ENCODE results near the gene PRR4. TPM values are rescaled to one million over a fixed set of nuclear protein-coding genes. Genes with fewer than 3 reads are reported as not detected.

PRR4 gene
- total and polyA plus RNA-seq, 9 of the 15 experiments (the other 6 are each of a cell fraction or from before 2014, with no cell fraction given) = 0.45 to 5.0 (median 1.8) TPM

DNA sequence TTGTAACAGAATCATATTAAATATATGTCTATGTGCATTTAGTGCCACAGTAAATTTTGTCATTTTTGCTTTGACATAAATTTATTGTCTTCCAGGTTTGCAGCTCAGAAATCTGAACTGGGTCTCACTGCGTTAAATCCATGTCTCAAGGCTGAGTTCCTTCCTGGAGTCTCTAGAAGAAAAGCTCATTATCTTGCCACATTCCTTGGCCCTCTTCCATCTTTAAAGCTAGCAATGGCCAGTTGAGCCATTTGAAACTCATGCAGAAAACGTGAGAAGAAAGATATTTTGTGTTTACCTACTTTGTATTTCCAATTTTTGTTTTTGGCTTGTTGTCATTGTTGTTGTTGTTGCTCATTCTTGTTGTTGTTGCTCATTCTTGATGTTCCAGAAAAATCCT is 24.1 kb upstream of the PRR4 start:
- no peaks in the 10 kb centered on the region for H3K9me1 ChIP-seq (ENCODE audit: control insufficient read depth, insufficient read depth, low read length)
- H3K27me3 ChIP-seq (ENCODE audit: control insufficient read depth in 2 of 2, insufficient read depth in 2 of 2, low read length in 2 of 2) = no peaks in the 10 kb centered on the region
- no peak overlapping the region for H3K9ac ChIP-seq (ENCODE audit: insufficient read depth in 1 of 2, low read depth in 2 of 2, low read length in 2 of 2)
- no peak overlapping the region for H3K4me2 ChIP-seq (ENCODE audit: insufficient read depth, low read length)
- no peak for DNase-seq (ENCODE audit: extremely low read depth in 1 of 4, low spot score in 3 of 4)
- FAIRE-seq = no peak
- no TSS peak for BruUV-seq (replicated peaks)
- no peaks in the 10 kb centered on the region for H3K36me3 ChIP-seq (ENCODE audit: control insufficient read depth, insufficient read depth, low read length)
- no peak overlapping the region for H3K4me3 ChIP-seq
- CTCF ChIA-PET (ENCODE audit: low intra/inter-chr PET ratio) = no interaction called here
- no peaks in the 10 kb centered on the region for H3K4me1 ChIP-seq (replicated peaks in 1 of 2; ENCODE audit: control insufficient read depth in 2 of 2, insufficient read depth in 2 of 2, low read length in 2 of 2)
- in situ Hi-C loops (cut with MboI) = no loop called here
- 14% methylated on average over 2 of the region's 2 CpGs for WGBS (ENCODE audit: insufficient coverage, low coverage, missing lambda C conversion rate)
- no peak overlapping the region for H3K27ac ChIP-seq (ENCODE audit: extremely low read depth, low read depth, low read length)
- no peak overlapping the region for H2AFZ ChIP-seq (ENCODE audit: low read depth, low read length)
- no peaks in the 10 kb centered on the region for H3K9me3 ChIP-seq (replicated peaks; ENCODE audit: control insufficient read depth, insufficient read depth, low read depth, low read length)
- POLR2A ChIA-PET = no interaction called here
- intact Hi-C loops (cut with micrococcal nuclease) = no loop called here
- no peak for ATAC-seq
- no peak for TF ChIP-seq ZNF253 (CRISPR knock-in tag; conservative IDR thresholded peaks at IDR 0.05)
- TF ChIP-seq CHCHD3 (CRISPR knock-in tag; IDR thresholded peaks at IDR 0.05) = no peak
- TF ChIP-seq NCOA4 (IDR thresholded peaks at IDR 0.05; ENCODE audit: partially characterized antibody) = no peak
- no peak for TF ChIP-seq VEZF1 (CRISPR knock-in tag; IDR thresholded peaks at IDR 0.05)
- no peak for TF ChIP-seq CBFB (CRISPR knock-in tag; IDR thresholded peaks at IDR 0.05)
- no peaks in the 10 kb centered on the region for H3K79me2 ChIP-seq (ENCODE audit: control insufficient read depth, insufficient read depth, low read length)
- no peaks in the 10 kb centered on the region for H4K20me1 ChIP-seq (replicated peaks; ENCODE audit: control insufficient read depth, insufficient read depth, low read length)

DNA sequence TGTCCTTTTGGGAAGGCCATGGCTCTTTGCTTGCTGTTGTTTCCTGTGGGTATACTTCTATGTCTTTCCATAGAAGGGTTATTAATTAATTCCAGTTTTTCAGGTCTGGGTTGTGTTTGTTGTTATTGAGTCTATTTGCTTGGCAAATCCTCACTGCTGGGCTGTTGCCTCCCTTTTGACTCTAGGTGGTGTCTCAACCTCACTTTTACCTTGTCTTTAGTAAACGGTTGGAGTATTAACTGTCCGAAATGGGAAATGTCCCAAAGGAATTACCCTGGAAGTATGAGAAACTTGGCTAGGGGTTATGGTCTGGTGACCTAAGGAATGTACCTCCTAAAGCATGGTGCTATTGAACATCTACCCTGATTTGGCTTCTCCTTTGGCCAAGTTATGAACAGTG is 18.1 kb upstream of the PRR4 start:
- POLR2A ChIA-PET = no interaction called here
- FAIRE-seq (no peak), ATAC-seq (no peak), DNase-seq (ENCODE audit: extremely low read depth in 1 of 4, low spot score in 3 of 4) (no peak)
- CTCF ChIA-PET (ENCODE audit: low intra/inter-chr PET ratio) = interaction anchor here (0.8 kb wide), 1 partner anchor 619 kb away, joined by 3 read pairs; no protein-coding TSS in a partner anchor
- Histone ChIP-seq H3K27me3 (ENCODE audit: control insufficient read depth in 2 of 2, insufficient read depth in 2 of 2, low read length in 2 of 2) (no peaks in the 10 kb centered on the region), H3K9ac (ENCODE audit: insufficient read depth in 1 of 2, low read depth in 2 of 2, low read length in 2 of 2) (no peak overlapping the region), H3K36me3 (ENCODE audit: control insufficient read depth, insufficient read depth, low read length) (no peaks in the 10 kb centered on the region), H3K9me1 (ENCODE audit: control insufficient read depth, insufficient read depth, low read length) (no peaks in the 10 kb centered on the region), H4K20me1 (replicated peaks; ENCODE audit: control insufficient read depth, insufficient read depth, low read length) (no peaks in the 10 kb centered on the region), H2AFZ (ENCODE audit: low read depth, low read length) (no peak overlapping the region), H3K9me3 (replicated peaks; ENCODE audit: control insufficient read depth, insufficient read depth, low read depth, low read length) (no peaks in the 10 kb centered on the region), H3K79me2 (ENCODE audit: control insufficient read depth, insufficient read depth, low read length) (no peaks in the 10 kb centered on the region), H3K4me1 (replicated peaks in 1 of 2; ENCODE audit: control insufficient read depth in 2 of 2, insufficient read depth in 2 of 2, low read length in 2 of 2) (no peaks in the 10 kb centered on the region), H3K4me2 (ENCODE audit: insufficient read depth, low read length) (no peak overlapping the region), H3K27ac (ENCODE audit: extremely low read depth, low read depth, low read length) (no peak overlapping the region), H3K4me3 (no peak overlapping the region)
- WGBS (ENCODE audit: insufficient coverage, low coverage, missing lambda C conversion rate) = 59% methylated on average over 2 of the region's 2 CpGs
- BruUV-seq (replicated peaks) = no TSS peak
- intact Hi-C loops (cut with micrococcal nuclease) = no loop called here
- in situ Hi-C loops (cut with MboI) = no loop called here
- TF ChIP-seq SMAD3 (CRISPR knock-in tag; conservative IDR thresholded peaks at IDR 0.05) (no peak), GATAD2A (IDR thresholded peaks at IDR 0.05) (no peak), CGGBP1 (CRISPR knock-in tag; IDR thresholded peaks at IDR 0.05) (no peak), COPS2 (conservative IDR thresholded peaks at IDR 0.05) (no peak), CBFA2T2 (conservative IDR thresholded peaks at IDR 0.05) (no peak), ZNF217 (CRISPR knock-in tag; IDR thresholded peaks at IDR 0.05) (no peak), CREM (IDR thresholded peaks at IDR 0.05; ENCODE audit: low read depth) (no peak), SRSF7 (optimal IDR thresholded peaks at IDR 0.05; ENCODE audit: low read depth, low read length) (no peak), RFX1 (IDR thresholded peaks at IDR 0.05) (no peak), TCF7 (IDR thresholded peaks at IDR 0.05; ENCODE audit: borderline replicate concordance) (no peak), HMGN3 (IDR thresholded peaks at IDR 0.05; ENCODE audit: borderline replicate concordance, extremely low read depth, insufficient read length, low read depth, low read length) (no peak)
- TF ChIP-seq, protein P1, sequence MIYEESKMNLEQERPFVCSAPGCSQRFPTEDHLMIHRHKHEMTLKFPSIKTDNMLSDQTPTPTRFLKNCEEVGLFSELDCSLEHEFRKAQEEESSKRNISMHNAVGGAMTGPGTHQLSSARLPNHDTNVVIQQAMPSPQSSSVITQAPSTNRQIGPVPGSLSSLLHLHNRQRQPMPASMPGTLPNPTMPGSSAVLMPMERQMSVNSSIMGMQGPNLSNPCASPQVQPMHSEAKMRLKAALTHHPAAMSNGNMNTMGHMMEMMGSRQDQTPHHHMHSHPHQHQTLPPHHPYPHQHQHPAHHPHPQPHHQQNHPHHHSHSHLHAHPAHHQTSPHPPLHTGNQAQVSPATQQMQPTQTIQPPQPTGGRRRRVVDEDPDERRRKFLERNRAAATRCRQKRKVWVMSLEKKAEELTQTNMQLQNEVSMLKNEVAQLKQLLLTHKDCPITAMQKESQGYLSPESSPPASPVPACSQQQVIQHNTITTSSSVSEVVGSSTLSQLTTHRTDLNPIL (CRISPR knock-in tag; IDR thresholded peaks at IDR 0.05) = no peak

Data from K562 (cell line).